GM21381 (cell line): ENCODE data around the gene STX10.
"Not testable (repeated sequence)": the region's sequence is repeated elsewhere in the genome, so short reads cannot be mapped to it uniquely, and the experiment has no call there.

Experiments used
- ATAC-seq: cut with Tn5 transposase; IDR thresholded peaks from one replicate; pipeline ENCODE4 v1.9.1; 2021; ENCODE audit warnings: mild to moderate bottlenecking, moderate library complexity; ENCODE audit not compliant: unreplicated experiment

Gene STX10

DNA sequence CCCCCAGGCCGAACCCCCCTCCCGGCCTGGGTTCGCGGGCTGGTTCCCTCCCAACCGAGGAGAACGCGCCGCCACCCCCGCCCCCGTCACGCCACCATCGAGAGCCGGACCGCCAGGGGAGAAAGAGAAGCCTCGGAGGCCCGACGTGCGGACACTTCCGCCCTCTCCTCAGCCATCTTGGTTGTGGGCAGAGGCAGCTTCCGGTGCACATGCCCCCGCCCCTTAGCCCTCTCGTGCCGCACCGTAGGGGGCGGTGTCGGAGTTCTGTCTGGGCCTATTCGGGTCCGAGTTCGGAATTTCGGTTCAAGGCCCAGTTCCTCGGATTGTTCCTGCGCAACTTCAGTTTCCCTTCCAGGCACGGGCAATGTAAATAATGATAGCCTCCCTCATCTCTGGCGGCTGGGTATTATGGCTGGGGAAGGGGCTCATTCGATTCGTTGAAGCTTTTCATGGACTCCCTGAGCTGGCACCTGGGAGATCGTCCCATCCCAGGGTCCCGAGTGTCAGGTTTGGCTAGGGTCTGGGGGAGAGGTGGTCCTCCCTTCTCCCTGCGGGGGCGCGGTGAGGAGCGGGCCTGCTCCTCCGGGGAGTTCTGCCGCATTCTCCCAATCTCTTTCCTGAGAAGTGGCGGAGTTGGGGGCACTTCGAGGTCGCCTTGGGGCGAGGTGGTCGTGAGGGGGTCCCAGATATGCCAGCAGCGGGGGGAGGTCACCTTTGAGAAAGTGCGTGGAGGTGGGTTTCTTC lies at the start of gene STX10, which contains the start of gene IER2:
Gene STX10, minus strand, starts transcription at position 189 of the 744 bp plus-strand sequence. CDS start 202 bp downstream, outside the sequence.
Gene IER2, plus strand, starts transcription at position 225 of the 744 bp plus-strand sequence. CDS start 2,776 bp downstream, outside the sequence.
- peak; percentile 33 for ATAC-seq

- ATAC-seq, result no peak
Measured at GRCh38 chr19:13198634-13199033, 48.5 kb upstream of the STX10 start.

- ATAC-seq, result no peak
Measured at GRCh38 chr19:13195678-13196077, 45.5 kb upstream of the STX10 start.

- no peak for ATAC-seq
Measured at GRCh38 chr19:13190781-13191540, 40.8 kb upstream of the STX10 start.

DNA sequence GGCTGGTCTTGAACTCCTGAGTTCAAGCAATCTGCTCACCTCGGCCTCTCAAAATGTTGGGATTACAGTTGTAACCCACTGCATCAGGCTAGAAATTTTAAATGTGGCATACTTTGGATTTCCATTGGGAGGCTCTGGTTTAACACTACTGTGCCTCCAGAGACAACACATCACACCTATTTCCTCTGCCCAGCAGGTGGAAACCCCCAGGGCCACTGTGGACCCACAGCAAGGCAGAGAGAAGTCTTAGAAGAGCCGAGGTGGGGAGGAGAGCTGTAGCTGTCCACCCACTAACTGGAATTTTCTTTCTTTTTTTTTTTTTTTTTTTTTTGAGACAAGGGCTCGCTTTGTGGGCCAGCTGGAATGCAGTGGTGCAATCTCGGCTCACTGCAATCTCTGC lies 39.4 kb upstream of the STX10 start:
- ATAC-seq, result no peak

DNA sequence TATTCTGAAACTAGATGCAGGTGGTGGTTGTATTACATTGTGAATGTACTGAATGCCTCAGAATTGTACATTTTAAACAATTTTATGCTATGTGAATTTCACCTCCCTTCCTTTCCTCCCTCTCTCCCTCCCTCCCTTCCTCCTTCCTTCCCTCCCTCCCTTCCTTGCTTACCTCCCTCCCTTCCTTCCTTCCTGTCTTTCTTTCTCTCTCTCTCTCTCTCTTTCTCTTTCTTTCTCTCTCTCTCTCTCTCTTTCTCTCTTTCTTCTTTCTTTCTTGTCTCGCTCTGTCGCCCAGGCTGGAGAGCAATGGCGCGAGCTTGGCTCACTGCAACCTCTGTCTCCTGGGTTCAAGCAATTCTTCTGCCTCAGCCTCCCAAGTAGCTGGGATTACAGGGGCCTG lies 37.2 kb upstream of the STX10 start:
- ATAC-seq, result no peak

DNA sequence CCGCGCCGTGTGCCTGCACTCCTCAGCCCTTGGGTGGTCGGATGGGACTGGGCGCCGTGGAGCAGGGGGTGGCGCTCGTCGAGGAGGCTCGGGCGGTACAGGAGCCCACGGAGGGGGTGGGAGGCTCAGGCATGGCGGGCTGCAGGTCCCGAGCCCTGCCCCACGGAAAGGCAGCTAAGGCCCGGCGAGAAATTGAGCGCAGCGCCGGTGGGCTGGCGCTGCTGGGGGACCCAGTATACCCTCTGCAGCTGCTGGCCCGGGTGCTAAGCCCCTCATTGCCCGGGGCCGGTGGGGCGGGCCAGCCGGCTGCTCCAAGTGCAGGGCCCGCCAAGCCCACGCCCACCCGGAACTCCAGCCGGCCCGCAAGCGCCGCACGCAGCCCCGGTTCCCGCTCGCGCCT lies 36.5 kb upstream of the STX10 start:
- ATAC-seq, result not testable (repeated sequence)

DNA sequence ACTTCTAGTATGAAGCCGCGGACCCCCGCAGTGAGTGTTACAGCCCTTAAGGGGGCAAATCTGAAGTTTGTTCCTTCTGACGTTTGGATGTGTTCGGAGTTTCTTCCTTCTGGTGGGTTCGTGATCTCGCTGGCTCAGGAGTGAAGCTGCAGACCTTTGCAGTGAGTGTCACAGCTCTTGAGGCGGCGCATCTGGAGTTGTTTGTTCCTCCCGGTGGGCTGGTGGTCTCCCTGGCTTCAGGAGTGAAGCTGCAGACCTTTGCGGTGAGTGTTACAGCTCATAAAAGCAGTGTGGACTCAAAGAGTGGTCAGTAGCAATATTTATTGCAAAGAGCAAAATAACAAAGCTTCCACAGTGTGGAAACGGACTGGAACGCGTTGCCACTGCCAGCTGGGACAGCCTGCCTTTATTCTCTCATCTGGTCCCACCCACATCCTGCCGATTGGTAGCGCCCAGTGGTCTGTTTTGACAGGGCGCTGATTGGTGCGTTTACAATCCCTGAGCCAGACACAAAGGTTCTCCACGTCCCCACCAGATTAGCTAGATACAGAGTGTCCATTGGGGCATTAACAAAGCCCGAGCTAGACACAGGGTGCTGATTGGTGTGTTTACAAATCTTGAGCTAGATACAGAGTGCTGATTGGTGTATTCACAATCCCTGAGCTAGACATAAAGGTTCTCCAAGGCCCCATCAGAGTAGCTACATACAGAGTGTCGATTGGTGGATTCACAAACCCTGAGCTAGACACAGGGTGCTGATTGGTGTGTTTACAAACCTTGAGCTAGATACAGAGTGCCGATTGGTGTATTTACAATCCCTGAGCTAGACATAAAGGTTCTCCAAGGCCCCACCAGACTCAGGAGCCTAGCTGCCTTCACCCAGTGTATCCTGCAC lies 35.8 kb upstream of the STX10 start:
- ATAC-seq, result not testable (repeated sequence)

- not testable (repeated sequence) for ATAC-seq
Measured at GRCh38 chr19:13184926-13185325, 34.8 kb upstream of the STX10 start.

DNA sequence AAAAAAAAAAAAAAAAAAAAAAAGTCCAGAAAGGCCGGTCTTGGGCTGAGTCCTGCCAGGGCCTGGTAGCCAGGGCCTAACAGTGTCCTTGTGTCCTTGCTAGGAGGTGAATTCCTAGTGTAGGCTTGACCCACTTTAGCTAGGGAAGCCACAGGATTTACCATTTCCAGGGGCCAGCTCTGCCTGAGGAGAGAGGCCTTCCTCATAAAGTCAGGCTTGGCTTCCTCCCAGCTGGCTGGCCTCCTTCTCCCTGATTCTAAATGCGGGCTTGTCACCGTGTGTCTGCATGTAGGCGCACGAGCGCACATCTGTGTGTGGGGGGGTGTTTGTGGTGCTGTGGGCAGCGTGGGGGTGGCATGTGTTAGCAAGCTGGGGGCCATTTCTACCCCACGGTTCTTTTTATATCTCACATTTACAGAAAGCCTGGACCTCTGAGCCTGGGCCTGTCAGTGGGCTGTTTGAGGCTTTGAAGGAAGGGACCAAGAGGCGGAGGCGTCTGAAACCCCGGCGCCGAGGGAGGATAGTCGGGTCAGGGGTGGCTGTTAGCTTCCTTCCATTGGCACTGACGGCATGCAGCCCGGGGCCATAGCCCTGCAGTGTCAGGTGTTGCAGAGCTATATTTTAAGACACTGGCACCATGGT lies 31.7 kb upstream of the STX10 start:
- no peak for ATAC-seq

DNA sequence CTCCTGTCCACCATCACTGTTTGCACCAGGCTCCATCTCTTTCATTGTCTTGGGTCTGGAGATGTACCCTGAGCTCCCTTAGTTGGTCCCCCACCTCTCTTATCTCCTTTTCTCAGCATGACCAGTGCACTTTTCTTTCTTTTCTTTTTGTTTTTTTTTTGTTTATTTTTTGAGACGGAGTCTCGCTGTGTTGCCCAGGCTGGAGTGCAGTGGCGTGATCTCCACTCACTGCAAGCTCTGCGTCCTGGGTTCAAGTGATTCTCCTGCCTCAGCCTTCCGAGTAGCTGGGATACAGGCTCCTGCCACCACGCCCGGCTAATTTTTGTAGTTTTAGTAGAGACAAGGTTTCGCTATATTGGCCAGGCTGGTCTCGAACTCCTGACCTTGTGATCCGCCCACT lies 28.1 kb upstream of the STX10 start:
- not testable (repeated sequence) for ATAC-seq

DNA sequence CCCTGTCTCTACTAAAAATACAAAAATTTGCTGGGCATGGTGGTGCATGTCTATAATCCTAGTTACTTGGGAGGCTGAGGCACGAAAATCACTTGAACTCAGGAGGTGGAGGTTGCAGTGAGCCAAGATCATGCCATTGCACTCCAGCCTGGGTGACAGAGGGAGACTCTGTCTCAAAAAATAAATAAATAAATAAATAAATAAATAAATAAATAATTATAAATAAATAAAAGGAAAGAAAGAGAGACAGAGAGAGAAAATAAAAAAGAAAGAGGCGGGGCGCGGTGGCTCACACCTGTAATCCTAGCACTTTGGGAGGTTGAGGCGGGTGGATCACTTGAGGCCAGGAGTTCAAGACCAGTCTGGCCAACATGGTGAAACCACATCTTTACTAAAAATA lies 27.4 kb upstream of the STX10 start:
- ATAC-seq, result not testable (repeated sequence)

- no peak for ATAC-seq
Measured at GRCh38 chr19:13176345-13176744, 26.2 kb upstream of the STX10 start.

DNA sequence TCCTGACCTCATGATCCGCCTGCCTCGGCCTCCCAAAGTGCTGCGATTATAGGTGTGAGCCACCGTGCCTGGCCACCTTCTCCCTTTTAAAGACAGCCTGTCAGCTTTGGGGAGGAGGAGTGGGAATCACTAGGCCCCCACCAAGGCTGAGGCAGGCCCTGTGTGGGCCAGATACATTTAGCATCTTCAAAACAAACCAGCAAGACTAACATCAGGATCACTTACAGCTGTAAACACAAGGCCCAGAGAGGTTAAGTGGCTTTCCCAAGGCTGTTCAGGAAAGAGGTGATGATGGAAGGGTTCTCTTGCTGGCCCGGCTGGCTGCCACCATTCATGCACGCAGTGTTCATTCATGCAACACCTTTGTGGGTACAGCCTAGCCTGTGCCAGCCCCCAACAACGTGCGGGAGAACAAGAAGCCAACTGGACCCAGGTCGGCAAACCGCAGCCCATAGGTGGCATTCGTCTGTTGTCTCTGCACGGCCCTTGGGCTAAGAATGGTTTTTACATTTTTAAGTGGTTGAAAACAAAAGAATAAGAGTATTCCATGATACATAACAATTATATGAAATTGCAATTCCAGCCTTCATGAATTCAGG lies 23.1 kb upstream of the STX10 start:
- no peak for ATAC-seq

- no peak for ATAC-seq
Measured at GRCh38 chr19:13172346-13173138, 22.4 kb upstream of the STX10 start.

DNA sequence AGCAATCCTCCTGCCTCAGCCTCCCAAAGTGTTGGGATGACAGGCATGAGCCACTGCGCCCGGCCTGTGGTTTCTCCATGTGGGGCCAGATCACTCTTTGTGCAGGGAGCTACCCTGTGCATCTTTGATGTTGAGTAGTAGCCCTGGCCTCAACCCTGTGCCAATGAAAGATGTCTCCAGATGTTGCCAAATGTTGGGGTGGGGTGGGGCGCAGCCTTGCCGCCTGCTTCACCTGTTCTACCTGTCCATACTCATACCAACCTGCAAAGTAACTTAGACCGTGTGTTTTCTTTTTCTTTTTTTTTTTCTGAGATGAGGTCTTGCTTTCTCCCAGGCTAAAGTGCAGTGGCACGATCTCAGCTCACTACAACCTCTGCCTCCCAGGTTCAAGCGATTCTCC lies 21.0 kb upstream of the STX10 start:
- no peak for ATAC-seq

DNA sequence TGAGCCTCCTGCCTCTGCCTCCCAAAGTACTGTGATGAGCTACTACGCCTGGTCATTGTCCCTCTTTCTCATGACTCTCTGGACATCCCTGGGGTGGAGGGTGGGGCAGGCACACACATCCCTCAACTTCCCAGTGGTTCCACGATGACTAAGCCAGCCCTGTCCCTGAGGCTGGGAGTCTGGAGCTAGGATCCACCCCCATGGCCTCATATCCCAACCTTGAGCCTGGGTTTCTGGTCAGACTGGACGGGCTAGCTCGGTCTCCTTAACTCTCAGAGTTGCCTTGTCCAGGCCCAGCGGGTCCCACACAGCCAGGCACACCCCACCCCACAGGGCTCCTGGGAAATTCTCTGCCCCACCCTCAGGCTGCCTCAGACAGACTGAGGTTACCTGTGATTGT lies 19.6 kb upstream of the STX10 start:
- ATAC-seq, result no peak

DNA sequence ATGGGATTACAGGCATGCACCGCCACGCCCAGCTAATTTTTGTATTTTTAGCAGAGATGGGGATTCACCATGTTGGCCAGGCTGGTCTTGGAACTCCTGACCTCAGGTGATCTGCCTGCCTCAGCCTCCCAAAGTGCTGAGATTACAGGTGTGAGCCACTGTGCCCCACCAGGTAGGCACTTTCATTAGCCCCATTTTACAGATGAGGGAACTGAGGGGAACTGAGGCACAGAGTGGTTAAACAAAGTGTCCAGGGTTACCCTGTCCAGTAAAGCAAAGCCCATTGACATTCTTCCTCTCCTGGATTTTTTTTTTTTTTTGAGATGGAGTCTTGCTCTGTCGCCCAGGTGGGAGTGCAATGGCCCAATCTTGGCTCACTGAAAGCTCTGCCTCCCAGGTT lies 16.0 kb upstream of the STX10 start:
- not testable (repeated sequence) for ATAC-seq
